ENCODE data around the gene HOXB8.

- TF ChIP-seq CTCF (IDR thresholded peaks at IDR 0.05; ENCODE audit: poor library complexity) (no peak), EZH2phosphoT487 (IDR thresholded peaks at IDR 0.05; ENCODE audit: low read depth, severe bottlenecking, unreplicated experiment) (no peak), EZH2 (IDR thresholded peaks at IDR 0.05; ENCODE audit: borderline replicate concordance) (peak; percentile 15)
These were observed 35.7 kb downstream of the HOXB8 start for GRCh38 chr17:48579471-48579759.

All from hepatocyte (in vitro differentiated cells).